ENCODE results near the gene TMCO4. TPM values are rescaled to one million over a fixed set of nuclear protein-coding genes. Genes with fewer than 3 reads are reported as not detected.

The TMCO4 gene
- total RNA-seq, 1 donor from 2014 or later, result 6.1 TPM

GRCh38 chr1:19775317-19775716 is 24.4 kb downstream of the TMCO4 start:
- no peak for DNase-seq

- DNase-seq, result no peak
Observed at GRCh38 chr1:19774180-19774785, 25.4 kb downstream of the TMCO4 start.

GRCh38 chr1:19773485-19773884 is 26.2 kb downstream of the TMCO4 start:
- no peak for DNase-seq

- no peak for DNase-seq
Observed at GRCh38 chr1:19772053-19772452, 27.7 kb downstream of the TMCO4 start.

GRCh38 chr1:19771350-19771749 is 28.4 kb downstream of the TMCO4 start:
- no peak for DNase-seq

GRCh38 chr1:19770436-19771190 is 29.1 kb downstream of the TMCO4 start:
- DNase-seq, result no peak

GRCh38 chr1:19769211-19769932 is 30.3 kb downstream of the TMCO4 start:
- DNase-seq, result no peak

- DNase-seq, result no peak
Observed at GRCh38 chr1:19768353-19769210, 31.1 kb downstream of the TMCO4 start.

GRCh38 chr1:19765623-19766022 is 34.1 kb downstream of the TMCO4 start:
- DNase-seq, result no peak

GRCh38 chr1:19764848-19765247 is 34.9 kb downstream of the TMCO4 start:
- no peak for DNase-seq

- DNase-seq, result no peak
Observed at GRCh38 chr1:19762175-19762779, 37.4 kb downstream of the TMCO4 start.

- no peak for DNase-seq
Observed at GRCh38 chr1:19759740-19760089, 40.0 kb downstream of the TMCO4 start.

- DNase-seq, result no peak
Observed at GRCh38 chr1:19758227-19758830, 41.4 kb downstream of the TMCO4 start.

GRCh38 chr1:19757641-19758040 is 42.1 kb downstream of the TMCO4 start:
- DNase-seq, result no peak

GRCh38 chr1:19756480-19756879 is 43.2 kb downstream of the TMCO4 start:
- no peak for DNase-seq

- no peak for DNase-seq
Observed at GRCh38 chr1:19754482-19754881, 45.2 kb downstream of the TMCO4 start.

- no peak for DNase-seq
Observed at GRCh38 chr1:19752083-19752696, 47.5 kb downstream of the TMCO4 start.

- DNase-seq, result no peak
Observed at GRCh38 chr1:19750882-19751276, 48.8 kb downstream of the TMCO4 start.

- no peak for DNase-seq
Observed at GRCh38 chr1:19750101-19750881, 49.4 kb downstream of the TMCO4 start.

- no peak for DNase-seq
Observed at GRCh38 chr1:19749685-19750084, 50.0 kb downstream of the TMCO4 start.

All from skin of body (tissue), 2 donors.